ENCODE results near the gene ST7L.
"Not testable (repeated sequence)": the region's sequence is repeated elsewhere in the genome, so short reads cannot be mapped to it uniquely, and the experiment has no call there.

The ST7L gene

GRCh38 chr1:112486063-112486462 lies 132.9 kb downstream of the ST7L start:
- not testable (repeated sequence) for DNase-seq

- no peak for DNase-seq
Observed at GRCh38 chr1:112478314-112478713, 140.6 kb downstream of the ST7L start.

- no peak for DNase-seq
Observed at GRCh38 chr1:112477550-112477949, 141.4 kb downstream of the ST7L start.
